Measurements from ENCODE around the gene CUL4A.

Gene CUL4A

DNA sequence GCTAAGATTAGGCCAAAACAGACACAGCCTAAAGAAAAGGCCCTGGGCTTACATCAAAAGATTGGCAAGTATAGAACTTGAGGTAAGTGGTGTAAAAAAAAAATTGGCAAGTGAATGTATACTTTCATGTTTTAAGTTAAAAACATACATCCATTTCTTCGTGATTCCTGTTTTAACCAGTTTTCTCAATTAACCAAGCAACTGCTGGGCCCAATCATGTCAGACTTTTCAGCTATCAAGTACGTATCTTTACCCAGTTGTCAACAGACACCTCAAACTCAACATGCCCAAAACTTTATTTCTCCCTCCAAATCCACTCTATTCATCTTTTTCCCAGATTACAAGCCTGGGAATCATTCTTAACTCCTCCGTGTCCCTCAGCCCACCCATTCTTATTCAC is 2.0 kb upstream of the CUL4A start:
- Histone ChIP-seq H3K27ac (peak overlapping the region in 1 of 2 donors; percentile 100), H3K4me3 (peak overlapping the region; percentile 100)
- DNase-seq (ENCODE audit: low spot score), result no peak
- TF ChIP-seq, protein P1, sequence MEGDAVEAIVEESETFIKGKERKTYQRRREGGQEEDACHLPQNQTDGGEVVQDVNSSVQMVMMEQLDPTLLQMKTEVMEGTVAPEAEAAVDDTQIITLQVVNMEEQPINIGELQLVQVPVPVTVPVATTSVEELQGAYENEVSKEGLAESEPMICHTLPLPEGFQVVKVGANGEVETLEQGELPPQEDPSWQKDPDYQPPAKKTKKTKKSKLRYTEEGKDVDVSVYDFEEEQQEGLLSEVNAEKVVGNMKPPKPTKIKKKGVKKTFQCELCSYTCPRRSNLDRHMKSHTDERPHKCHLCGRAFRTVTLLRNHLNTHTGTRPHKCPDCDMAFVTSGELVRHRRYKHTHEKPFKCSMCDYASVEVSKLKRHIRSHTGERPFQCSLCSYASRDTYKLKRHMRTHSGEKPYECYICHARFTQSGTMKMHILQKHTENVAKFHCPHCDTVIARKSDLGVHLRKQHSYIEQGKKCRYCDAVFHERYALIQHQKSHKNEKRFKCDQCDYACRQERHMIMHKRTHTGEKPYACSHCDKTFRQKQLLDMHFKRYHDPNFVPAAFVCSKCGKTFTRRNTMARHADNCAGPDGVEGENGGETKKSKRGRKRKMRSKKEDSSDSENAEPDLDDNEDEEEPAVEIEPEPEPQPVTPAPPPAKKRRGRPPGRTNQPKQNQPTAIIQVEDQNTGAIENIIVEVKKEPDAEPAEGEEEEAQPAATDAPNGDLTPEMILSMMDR (IDR thresholded peaks at IDR 0.05), result no peak

DNA sequence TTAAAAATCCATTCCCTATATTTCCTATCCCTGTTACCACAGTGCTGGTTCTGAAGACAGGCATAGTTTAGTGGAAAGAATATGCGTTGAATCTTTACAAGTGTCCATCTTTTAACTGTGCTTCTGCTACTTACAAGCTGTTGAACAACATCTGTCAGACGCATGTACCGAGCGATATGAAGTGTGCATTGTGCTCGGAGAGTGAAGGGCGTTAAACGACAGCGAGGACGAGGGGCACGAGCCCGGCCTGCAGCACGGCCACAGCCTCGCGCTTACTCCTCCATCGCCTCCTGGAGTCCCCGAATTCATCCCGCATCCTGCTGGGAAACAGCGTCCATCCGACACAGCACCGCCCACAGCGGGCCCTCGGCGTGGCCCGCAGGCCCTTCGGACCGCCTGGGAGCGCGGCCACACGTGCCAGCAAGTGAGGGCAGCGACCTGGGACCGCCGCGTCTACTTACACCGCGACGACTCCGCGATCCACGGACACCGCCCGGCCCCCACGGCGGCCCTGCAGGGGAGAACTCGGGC is 1.5 kb upstream of the CUL4A start:
- H3K4me3 ChIP-seq, result peak overlapping the region; percentile 100
- peak overlapping the region; percentile 100 for H3K27ac ChIP-seq
- no peak for DNase-seq (ENCODE audit: low spot score)
- TF ChIP-seq, protein P1 (IDR thresholded peaks at IDR 0.05), result no peak

DNA sequence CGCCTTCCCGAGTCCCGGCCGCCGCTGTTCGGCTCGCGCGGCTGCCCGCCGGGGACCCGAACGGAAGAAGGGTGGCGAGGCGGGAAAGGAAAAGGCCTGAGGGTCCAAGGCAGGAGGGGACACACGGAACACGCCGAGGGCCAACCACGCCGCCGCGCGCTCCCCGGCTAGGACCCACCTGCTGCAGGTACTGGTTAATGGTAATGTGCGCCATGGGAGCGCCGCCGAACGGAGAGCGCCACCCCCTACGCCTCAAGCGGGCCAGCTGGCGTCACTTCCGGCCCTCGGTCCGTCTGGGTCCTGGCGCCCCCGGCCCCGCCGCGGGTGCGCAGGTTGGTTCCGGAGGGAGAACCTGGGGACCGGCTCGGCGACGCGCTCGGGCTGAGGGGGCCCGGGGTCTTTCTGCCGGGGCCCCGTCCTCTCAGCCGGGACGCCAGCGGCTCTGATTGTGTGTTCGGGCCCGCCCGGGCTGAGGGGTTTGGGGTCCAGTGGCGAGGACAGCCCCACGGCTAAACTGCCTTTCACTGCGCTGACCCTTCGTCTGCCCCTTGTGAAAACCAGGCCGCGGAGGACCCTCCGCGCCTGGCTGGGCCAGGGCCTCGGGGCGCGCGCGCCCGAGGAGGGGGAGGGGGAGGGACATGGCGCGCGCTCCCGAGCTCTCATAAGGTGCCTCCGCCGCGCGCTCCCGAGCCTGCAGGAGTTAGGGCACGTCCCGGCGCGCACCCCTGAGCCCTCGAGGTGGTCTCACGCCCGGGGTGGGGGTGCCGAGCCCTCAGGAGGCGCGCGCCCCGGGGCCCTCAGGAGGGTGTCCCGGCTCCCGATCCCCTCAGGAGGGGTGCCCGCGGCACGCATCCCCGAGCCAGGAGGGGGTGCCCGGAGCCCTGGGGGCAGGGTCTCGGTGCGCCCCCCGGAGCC is 735 bp upstream of the CUL4A start, which contains the start of gene PCID2:
TSS of gene PCID2 (minus strand) at position 249 of the 915 bp plus-strand sequence. CDS start at position 214, 35 bp downstream.
- Histone ChIP-seq H3K4me3 (peak within 1 kb of the TSS; percentile 100), H3K27ac (peak within 1 kb of the TSS; percentile 100)
- TF ChIP-seq, protein P1 (IDR thresholded peaks at IDR 0.05), result no peak
- peak; percentile 93 for DNase-seq (ENCODE audit: low spot score)

DNA sequence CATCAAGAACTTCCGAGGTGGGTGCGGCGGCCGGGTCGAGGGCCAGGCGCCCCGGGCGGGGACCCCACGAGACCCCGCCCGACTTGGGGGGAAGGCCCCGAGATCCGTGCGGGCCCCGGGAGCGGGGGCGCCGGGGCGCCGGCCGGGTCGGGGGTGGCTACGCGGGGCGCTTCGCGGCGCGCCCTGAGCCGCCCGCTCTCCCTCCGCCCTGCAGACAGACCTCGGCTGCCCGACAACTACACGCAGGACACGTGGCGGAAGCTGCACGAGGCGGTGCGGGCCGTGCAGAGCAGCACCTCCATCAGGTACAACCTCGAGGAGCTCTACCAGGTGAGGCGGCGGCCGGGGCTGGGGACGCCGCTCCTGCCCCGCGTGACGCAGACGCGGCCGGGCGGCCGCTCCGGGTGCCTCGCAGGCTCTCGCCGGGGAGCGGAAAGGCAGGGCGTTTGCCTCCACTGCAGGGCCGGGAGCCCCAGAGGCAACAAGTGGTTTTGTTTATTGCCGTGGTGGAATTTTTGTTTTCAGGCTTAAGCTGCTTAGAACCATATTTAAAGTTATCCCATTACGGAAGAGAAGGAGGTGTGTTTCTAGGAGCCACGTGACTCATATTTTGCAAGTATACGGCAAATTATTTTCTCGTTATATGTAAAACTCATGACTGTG is 477 bp downstream of the CUL4A start:
- TF ChIP-seq, protein P1 (IDR thresholded peaks at IDR 0.05), result no peak
- H3K4me3 ChIP-seq, result peak overlapping the region; percentile 100
- peak overlapping the region; percentile 100 for H3K27ac ChIP-seq
- peak; percentile 80 for DNase-seq (ENCODE audit: low spot score)

DNA sequence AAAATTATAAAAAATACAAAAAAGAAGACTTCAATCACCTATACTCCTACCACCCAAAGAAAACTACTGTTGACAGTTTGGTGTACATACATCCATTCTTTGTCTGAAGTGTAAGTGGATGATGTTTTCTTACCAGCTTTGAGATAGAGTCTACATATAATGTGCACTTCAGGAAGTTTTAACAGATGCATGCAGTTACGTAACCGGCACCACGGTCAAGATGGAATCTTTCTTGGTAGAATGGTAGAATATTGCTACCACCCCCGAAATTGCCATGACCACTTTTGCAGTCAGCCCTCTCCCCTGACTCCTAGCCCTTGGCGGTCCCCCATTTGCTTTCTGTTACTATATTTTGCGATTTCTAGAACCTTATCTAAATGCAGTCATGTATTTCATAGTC is 1.4 kb downstream of the CUL4A start:
- no peak overlapping the region for H3K4me3 ChIP-seq
- TF ChIP-seq, protein P1 (IDR thresholded peaks at IDR 0.05), result no peak
- DNase-seq (ENCODE audit: low spot score), result no peak
- no peak overlapping the region for H3K27ac ChIP-seq

DNA sequence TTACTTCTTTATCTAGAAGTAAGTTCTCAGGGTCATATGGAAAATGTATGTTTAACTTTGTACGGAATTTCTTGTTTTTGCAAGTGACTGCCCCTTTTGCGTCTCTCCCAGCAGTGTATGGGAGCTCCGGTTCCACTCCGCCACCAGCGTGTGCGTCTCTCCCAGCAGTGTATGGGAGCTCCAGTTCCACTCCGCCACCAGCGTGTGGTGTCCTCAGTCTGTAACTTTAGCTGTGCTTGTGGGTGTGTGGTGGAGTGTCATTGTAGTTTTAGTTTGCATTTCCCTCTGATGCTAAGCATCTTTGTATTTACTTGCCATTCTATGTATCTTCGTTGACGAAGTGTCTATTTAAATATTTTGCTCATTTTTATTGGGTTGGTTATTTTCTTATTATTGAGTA is 2.4 kb downstream of the CUL4A start:
- Histone ChIP-seq H3K4me3 (no peak overlapping the region), H3K27ac (no peak overlapping the region)
- no peak for DNase-seq (ENCODE audit: low spot score)
- TF ChIP-seq, protein P1 (IDR thresholded peaks at IDR 0.05), result no peak

Measured in coronary artery (tissue), 2 donors.